Measurements from ENCODE around the gene RAB20.
"Not testable (repeated sequence)": the region's sequence is repeated elsewhere in the genome, so short reads cannot be mapped to it uniquely, and the experiment has no call there.

Gene RAB20, protein sequence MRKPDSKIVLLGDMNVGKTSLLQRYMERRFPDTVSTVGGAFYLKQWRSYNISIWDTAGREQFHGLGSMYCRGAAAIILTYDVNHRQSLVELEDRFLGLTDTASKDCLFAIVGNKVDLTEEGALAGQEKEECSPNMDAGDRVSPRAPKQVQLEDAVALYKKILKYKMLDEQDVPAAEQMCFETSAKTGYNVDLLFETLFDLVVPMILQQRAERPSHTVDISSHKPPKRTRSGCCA

DNA sequence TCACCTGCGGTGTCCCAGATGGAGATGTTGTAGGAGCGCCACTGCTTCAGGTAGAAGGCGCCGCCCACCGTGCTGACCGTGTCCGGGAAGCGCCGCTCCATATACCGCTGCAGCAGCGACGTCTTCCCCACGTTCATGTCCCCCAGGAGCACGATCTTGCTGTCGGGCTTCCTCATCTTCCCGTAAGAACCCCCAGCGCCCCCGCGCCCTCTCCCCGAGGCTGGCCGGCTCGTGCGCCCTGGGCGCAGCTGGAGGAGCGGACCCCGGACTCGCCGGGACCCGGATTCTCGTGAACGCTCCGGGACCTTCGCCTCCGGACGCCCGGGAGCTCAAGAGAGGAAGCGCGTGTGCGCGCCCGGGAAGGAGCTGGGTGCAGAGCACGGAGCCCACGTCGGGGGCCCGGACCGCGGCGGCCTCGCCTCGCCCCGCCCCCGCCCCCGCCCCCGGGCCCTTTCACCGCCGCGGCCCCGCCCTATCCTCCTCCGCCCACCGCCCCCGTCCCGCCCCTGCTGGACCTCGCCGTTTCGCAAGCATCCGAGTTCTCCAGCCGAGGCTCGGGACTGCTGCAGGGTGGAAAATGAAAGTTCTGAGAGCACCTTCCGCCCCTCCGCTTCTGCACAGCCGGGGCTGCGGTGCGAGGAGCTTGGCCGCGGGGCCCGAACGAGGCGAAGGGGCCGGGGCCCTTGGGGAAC, at the start of gene RAB20:
RAB20 (minus strand) TSS at position 379 of the 692 bp plus-strand sequence; CDS start at position 176, 203 bp downstream.
- DNase-seq, result peak; percentile 89

DNA sequence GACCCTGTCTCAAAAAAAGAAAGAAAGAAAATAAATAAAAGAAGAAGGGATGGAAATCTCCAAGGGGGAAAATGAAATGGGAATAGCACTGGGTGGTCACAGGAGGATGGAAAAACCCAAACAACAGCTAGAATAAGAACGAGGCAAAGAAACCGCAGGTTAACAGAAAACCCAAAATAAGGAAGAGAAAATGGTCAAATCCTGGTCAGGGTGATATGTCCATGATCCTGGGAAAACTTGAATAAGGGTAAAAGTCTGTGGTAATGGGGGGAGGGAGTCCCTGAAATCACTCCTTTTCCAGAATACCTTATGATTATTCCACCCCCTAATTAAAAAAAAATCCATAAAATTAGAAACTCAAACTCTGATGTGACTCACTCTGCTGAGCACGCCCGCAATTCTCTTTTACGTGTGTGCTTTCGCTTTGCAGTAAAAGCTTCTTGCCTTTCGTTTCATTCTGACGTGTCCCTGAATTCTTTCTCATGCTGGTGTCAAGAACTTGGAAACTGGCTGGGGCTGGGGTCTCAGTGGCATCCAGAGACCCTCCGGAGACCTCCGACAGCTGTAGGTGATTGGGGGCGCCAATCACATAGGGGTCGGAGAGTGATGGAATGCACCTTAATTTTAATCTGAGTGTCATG, 49.6 kb upstream of the RAB20 start:
- no peak for DNase-seq

DNA sequence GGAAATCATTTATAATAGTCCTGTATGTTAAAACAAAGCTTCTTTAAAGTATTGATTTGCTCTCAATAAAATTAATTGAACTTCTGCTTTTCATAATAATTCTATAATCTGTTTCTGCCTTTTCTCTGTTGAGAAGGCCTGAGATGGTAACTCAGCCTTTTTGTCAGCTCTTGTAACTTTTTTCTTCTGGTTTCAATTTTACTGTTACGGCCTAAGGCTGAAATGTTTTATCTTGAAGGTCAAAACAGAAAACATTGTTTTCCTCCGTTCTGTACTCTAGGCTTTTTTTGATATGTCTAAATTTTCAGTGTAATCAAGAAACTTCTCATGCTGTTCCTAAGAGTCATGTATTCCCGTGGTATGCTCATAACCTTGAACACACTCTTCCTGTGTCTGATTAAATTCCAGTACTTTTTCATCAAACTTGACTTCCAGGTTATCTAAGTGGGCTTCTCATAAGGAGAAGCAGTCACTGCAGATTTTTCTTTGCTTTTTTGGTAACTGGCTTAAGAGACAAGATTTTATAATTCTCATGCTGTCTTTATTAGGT, 46.2 kb upstream of the RAB20 start:
- no peak for DNase-seq

DNA sequence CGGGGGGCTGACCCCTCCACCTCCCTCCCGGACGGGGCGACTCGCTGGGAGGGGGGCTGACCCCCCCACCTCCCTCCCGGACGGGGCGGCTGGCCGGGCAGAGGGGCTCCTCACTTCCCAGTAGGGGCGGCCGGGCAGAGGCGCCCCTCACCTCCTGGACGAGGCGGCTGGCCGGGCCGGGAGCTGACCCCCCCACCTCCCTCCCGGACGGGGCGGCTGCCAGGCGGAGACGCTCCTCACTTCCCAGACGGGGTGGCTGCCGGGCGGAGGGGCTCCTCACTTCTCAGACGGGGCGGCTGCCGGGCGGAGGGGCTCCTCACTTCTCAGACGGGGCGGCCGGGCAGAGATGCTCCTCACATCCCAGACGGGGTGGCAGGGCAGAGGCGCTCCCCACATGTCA, 44.8 kb upstream of the RAB20 start:
- not testable (repeated sequence) for DNase-seq

DNA sequence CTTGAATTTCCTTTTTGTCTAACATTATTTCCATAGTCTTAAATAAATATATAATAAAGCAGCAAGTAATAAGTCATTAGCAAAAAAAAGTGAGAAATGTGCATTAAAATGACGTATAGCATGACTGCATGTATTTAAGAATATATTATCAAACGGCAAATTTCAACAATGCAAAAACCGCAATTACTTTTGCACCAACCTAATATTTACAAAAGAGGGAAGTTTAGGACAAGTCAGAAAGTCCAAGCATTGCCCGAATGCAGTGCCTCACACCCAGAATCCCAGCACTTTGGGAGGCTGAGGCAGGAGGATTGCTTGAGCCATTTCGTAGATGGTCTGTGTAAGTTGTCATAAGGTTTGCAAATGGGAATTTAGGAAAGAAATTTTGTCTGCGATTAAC, 43.6 kb upstream of the RAB20 start:
- no peak for DNase-seq

DNA sequence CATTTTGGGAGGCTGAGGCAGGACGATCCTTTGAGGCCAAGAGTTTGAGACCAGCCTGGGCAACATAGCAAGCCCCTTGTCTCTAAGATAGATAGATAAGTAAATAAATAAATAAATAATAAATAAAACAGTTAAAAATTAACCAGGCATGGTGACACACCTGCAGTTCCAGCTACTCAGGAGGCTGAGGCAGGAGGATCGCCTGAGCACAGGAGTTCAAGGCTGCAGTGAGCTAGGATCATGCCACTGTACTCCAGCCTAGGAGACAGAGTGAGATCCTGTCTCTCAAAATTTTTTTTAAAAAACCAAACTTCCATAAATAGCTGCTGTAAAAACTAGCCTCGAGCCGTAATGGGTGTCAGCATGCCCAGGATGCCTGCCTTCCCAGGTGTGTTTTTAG, 39.5 kb upstream of the RAB20 start:
- DNase-seq, result no peak

DNA sequence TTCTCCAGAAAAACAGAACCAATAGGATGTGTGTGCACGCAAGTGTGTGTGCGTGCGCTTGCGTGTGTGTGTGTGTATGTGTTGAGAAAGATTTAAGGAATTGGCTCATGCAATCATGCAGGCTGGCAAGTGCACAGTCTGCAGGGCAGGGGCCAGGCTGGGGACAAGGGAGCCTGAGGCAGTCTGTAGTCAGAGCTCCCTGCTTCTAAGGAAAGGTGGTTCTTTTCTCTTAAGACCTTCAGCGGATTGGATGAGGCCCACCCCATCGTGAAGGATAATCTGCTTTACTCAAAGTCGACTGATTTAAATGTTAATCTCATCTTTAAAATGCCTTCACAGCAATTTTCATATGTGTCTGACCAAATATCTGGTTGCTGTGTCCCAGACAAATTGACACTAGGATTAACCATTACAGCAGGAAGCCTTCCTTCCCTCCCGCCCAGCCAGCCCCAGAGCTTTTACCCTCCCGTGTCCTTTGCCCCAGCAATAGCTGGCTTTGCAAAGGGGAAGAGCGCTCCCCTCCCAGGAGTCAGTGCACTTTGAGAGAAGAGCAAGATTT, 38.8 kb upstream of the RAB20 start:
- DNase-seq, result no peak

DNA sequence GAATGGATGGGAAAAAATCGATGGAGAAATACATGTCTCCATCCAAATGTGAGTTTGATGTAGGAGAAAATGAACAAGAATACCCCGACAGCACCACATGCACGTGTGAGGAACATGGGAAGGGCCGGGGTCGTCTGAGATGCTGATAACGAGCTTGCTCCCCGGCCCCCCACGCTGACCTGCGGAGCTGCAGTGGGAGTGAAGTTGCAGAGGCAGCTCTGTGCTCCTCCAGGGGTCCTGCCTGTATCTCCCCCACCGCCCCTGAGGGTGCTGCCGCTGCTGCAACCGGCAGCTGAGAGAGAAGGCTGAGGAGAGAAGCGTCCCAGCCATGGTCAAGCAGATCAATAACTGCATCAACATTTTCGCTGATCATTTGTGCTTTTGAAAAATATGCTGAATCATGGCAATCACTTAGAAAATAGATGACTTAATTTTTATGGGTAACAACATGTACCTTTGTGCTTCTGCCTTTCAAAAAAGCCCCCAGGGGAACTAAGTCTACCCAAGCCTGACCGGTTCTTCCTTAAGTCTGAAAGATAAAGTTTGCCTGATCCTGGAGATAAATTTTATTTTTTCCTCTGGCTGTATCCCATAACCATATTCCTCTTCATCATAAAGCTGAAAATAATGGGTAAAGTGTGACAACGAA, 35.6 kb upstream of the RAB20 start:
- DNase-seq, result no peak

DNA sequence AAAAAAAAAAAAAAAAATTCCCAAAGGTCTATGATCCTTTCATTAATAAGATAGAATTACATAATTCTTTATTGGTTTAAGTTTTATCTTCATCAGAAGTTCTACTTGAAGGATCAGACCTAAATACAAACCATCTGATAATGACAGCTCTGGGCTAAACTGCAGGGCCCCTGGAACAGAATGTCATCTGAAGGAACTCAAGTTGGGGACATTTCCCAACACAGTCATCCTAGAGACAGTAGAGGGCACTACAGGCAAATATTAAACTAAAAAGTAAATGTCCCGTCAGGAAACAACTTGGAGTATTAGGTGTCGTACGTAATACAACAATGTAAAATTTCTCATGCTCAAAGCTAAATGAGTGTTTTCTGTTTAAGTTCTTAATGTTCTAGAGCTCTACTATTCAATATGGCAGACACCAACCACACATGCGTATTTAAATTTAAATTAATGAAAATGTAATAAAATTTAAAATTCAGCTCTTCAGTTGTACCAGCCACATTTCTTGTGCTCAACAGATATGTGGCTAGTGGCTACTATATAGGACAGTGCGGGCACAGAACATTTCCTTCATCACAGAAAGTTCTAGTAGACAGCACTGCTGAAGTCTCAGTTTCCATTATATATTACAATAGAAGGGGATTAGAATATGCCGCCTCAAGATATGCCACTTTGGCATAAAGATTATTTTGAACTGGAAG, 32.1 kb upstream of the RAB20 start:
- DNase-seq, result peak; percentile 59

DNA sequence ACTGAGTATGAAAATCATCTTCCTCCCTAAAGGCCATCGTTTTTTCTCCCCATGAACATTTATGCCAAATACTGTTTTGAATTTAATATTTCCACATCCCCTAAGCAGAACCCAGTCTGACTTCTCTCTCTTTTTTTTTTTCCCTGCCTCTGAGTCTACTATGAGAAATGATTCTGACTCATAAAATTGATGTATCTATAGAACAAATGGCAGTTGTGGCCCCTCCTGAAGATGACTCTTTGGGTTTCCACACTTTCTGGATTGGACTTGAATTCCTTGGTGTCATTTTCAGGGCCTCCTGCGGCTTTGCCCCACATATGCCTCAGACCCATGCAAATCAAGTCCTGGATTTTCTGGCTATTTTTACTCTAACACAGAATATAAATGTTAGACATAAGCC, 31.1 kb upstream of the RAB20 start:
- no peak for DNase-seq

DNA sequence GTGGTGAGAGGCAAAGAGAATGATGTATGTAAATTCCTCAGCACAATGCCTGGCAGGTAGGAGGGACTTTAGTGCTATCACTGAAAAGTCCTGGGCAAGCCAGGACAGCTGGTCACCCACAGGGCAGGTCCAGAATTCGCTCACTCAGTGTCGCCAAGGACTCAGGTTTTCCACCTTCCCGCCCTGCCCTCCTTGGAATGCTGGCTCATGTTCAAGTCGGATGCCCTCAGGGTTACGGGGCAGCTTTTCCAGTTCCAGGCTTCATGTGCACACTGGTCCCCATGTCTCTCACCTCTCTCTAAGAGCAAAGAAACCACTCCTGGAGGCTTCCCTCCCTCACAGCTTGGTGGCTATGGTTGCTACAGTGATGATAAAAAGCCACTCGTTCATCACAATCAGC, 29.1 kb upstream of the RAB20 start:
- DNase-seq, result no peak

DNA sequence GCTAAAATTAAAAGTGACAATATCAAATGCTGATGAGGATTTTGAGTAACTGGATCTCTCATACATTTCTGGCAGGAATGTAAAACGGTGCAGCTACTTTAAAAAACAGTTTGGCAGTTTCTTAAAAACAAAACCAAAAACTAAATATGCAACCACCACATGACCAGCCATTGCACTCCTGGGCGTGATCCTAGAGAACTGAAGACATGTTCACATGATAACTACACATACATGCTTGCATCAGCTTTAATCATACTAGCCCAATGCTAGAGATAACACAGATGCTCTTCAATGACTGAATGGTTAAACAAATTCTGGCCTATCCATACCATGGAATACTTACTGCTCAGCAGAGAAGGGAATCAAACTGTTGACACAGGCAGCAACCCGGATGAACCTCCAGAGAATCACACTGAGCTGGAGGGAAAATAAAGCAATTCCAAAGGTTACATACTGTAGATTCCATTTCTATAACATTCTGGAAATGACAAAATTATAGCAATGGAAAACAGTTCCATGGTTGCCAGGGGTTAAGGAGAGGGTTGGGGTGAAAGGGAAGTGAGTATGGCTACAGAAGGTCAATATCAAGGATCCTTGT, 28.4 kb upstream of the RAB20 start:
- DNase-seq, result no peak

DNA sequence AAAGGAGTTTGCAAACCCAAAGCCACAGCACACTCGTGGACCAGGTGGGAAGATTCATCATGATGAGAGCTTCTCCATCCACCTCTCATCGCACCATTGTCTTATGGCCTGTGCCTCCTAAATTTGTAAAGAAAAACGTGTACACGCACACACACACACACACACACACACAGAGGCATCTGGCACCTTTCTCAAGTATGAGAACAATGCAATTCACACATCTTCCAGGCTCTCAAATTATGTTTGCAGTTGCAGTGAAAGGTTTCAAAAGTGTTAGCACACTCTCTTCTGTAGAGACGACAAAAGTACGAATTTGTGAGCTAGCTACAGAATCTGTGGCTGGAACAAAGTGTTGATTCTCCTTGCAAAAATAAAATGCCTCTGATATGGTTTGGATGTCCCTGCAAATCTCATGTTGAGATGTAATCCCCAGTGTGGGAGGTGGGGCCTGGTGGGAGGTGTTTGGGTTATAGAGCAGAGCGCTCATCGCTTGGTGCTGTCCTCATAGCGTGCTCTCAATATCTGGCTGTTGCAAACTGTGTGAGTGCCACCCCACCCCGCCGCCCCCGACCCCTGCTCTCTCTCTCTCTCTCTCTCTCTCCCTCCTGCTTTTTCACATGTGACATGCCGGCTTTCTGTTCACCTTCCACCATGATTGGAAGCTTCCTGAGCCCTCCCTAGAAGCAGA, 21.8 kb upstream of the RAB20 start:
- no peak for DNase-seq

DNA sequence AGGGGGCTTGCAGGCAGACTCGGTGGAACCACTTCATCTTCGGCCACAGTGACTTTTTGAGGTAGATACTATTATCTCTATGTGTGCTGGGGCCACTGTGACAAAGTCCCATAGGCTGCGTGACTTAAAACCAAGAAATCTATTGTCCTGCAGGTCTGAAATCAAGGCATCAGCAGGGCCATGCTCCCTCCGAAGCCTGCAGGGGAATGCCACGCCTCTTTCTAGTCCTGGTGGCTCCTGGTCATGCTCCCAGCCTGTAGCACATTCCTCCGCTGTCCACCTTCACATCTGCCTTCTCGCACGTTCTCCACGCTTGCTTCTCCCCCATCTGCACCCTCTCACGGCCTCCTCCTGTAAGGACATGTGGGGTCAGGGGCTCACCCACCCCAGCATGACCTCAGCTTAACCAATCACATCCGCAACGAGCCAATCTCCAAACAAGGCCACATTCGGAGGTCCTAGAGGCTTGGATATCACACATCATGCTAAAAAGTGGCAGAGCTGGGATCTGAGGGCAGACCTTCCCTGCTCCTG, 21.0 kb upstream of the RAB20 start:
- DNase-seq, result no peak

DNA sequence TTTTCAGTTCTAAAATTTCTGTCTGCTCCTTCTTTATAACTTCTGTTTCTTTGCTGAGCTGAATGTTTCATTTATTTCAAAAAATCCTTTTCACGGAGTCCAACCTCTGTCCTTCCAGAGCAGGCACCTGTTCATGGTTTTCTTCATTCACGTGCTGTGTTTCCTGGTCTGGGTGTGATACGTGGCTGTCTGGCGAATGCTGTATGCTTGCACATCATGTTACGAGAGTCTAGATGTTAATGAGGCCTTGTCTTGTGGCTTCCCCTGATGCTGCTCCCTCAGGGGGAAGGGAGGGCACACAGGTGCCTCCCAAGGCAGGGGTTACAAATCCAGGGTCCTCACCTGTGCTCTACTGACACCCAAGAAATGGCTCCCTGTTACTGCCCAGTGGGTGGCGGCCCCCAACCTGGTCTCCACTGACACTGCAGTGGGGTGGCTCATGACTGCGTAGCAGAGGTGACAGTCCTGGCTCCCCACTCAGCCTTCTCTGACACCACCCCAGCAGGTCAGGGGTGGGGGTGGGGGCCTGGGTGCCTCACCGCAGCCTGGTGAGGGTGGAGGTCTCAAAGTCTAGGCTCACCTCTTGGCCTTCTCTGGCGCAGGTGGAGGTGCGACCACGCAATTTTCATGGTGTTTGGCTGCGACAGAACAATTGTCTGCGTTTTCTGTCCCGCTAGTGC, 20.1 kb upstream of the RAB20 start:
- DNase-seq, result no peak

DNA sequence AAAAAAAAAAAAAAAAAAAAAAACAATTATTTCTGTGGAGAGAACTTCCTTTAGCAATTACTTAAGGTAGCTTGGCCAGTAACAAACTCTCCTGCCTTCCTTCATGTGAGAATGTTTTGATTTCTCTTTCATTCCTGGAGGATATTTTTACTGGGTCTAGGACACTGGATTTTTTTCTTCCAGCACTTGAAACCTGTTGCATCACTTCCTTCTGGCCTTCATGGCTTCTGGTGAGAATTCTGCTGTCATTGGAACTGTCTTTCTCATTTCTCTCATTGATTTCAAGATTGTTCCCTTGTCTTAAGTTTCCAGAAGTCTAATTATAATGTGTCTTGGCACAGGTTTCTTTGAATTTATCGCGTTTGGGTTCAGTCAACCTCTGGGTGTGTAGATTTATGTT, 19.3 kb upstream of the RAB20 start:
- no peak for DNase-seq

DNA sequence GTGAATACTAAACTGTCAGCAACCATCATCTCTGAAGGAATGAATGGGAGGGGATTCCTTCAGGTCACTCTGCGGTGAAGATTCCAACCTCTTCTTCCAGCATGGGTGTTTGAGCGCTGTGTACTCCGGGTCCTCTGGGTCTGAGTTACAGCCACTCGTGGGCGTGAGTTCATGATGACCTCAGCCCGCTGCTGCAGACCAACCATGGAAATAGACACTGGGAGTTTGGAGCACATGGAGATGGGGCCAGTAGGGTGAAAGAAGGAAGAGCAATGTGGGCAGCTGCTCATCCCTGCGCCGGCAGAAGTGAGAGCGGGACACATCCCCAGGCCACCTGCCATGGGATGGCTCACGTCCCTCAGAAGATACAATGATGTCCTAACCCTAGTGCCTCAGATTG, 16.8 kb upstream of the RAB20 start:
- no peak for DNase-seq

DNA sequence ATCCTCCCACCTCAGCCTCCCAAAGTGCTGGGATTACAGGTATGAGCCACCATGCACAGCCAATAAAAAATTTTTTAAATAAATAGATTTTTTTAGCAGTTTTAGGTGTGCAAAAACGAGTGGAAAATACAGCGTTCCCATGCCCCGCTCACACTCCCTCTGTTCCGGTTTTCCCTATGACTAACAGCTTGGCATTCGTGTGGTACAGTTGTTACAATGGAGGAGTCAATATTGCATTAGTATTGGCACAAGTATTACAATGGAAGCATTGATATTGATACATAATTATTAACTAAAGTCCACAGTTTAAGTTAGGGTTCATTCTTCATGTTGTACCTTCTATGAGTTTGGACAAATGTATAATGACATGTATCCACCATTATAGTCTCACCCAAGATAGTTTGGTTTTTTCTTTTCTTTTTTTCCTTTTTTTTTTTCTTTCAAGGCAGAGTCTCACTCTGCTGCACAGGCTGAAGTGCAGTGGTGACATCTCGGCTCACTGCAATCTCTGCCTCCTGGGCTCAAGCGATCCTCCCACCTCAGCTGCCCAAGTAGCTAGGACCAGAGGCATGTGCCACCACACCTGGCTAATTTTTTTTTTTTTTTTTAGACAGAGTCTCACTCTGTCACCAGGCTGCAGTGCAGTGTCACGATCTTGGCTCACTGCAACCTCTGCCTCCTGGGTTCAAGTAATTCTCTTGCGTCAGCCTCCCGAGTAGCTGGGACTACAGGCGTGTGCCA, 15.4 kb upstream of the RAB20 start:
- no peak for DNase-seq

DNA sequence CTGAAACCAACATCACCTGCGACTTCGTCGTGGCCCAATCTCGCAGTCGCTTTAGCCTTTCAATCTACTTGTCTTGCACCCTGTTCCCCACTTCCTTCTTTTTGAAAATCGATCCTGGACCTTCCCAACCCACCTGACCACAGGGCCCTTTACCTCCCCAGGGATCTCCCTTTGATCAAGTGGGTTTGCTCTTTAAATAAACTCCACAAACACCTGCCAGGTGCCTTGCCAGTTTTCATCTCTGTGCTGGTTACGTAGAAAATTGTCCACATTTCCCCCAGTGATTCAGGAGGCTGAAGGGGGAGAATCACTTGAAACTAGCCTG, 14.5 kb upstream of the RAB20 start:
- no peak for DNase-seq
